WTC11 (cell line): ENCODE data around the gene MYL3. TPM values are rescaled to one million over a fixed set of nuclear protein-coding genes. Genes with fewer than 3 reads are reported as not detected.

Source experiments
- ATAC-seq: fragments of 200-7000 bp; cut with Tn5 transposase; 2 replicates; pipeline ENCODE4 v1.10.0; 2021; ENCODE audit warnings: mild to moderate bottlenecking, moderate library complexity
- CTCF ChIA-PET: fragments of 300-600 bp; sonication (Branson Sonifier 250); formaldehyde crosslinking; loops from one replicate; lab custom pipeline; 2021; ENCODE audit warnings: antibody characterized with exemption; lab: Charles Lee
- POLR2A ChIA-PET: fragments of 350-600 bp; sonication (Branson Sonifier 250); formaldehyde crosslinking; loops from one replicate; lab custom pipeline; 2021; ENCODE audit warnings: antibody characterized with exemption; lab: Charles Lee
- DNase-seq: peaks from one replicate; pipeline ENCODE4 v3.0.0; 2021; ENCODE audit warnings: low spot score
- H3K27ac Mint-ChIP-seq: 2 replicates; pipeline ENCODE4 v1.8.0; 2021; ENCODE audit warnings: mixed read lengths
- H3K27me3 Mint-ChIP-seq: 2 replicates; pipeline ENCODE4 v1.8.0; 2021; ENCODE audit warnings: low read depth, mild to moderate bottlenecking, moderate library complexity, mixed read lengths
- H3K36me3 Mint-ChIP-seq: 2 replicates; pipeline ENCODE4 v1.8.0; 2021; ENCODE audit warnings: mixed read lengths
- H3K4me1 Mint-ChIP-seq: 2 replicates; pipeline ENCODE4 v1.8.0; 2022; ENCODE audit warnings: mixed read lengths
- H3K4me3 Mint-ChIP-seq: 2 replicates; pipeline ENCODE4 v1.8.0; 2021; ENCODE audit warnings: mild to moderate bottlenecking, moderate library complexity, mixed read lengths
- H3K9me3 Mint-ChIP-seq: 2 replicates; pipeline ENCODE4 v1.8.0; 2021; ENCODE audit warnings: mixed read lengths
- ATF6 ChIP-seq: sonication (generic); formaldehyde crosslinking; IDR thresholded peaks from 2 replicates; pipeline ENCODE4 v1.8.1; 2023; ENCODE audit warnings: mild to moderate bottlenecking, missing genetic modification reagents
- CREM ChIP-seq: sonication (generic); formaldehyde crosslinking; IDR thresholded peaks from 2 replicates; pipeline ENCODE4 v1.8.1; 2022; ENCODE audit warnings: mild to moderate bottlenecking, missing genetic modification reagents, moderate library complexity
- CTCF ChIP-seq: fragments of 200-600 bp; IDR thresholded peaks from 2 replicates; pipeline ENCODE4 v1.8.0; 2022; ENCODE audit warnings: antibody characterized with exemption
- E2F5 ChIP-seq: sonication (generic); formaldehyde crosslinking; IDR thresholded peaks from 2 replicates; pipeline ENCODE4 v1.8.1; 2022; ENCODE audit warnings: mild to moderate bottlenecking, moderate library complexity, missing genetic modification reagents
- ELF4 ChIP-seq: sonication (generic); formaldehyde crosslinking; IDR thresholded peaks from 2 replicates; pipeline ENCODE4 v1.8.1; 2022; ENCODE audit warnings: low read depth, mild to moderate bottlenecking, moderate library complexity, missing genetic modification reagents
- FOXJ3 ChIP-seq: sonication (generic); formaldehyde crosslinking; IDR thresholded peaks from 2 replicates; pipeline ENCODE4 v1.9.0; 2021; ENCODE audit warnings: missing genetic modification reagents, mild to moderate bottlenecking, borderline replicate concordance
- FOXP1 ChIP-seq: sonication (generic); formaldehyde crosslinking; IDR thresholded peaks from 2 replicates; pipeline ENCODE4 v1.8.0; 2022; ENCODE audit warnings: missing genetic modification reagents, mild to moderate bottlenecking, moderate library complexity, borderline replicate concordance
- JUN ChIP-seq: sonication (generic); formaldehyde crosslinking; IDR thresholded peaks from 2 replicates; pipeline ENCODE4 v1.8.0; 2023; ENCODE audit warnings: mild to moderate bottlenecking, missing genetic modification reagents
- MLX ChIP-seq: sonication (generic); formaldehyde crosslinking; IDR thresholded peaks from 2 replicates; pipeline ENCODE4 v1.8.1; 2023; ENCODE audit warnings: mild to moderate bottlenecking, missing genetic modification reagents, moderate library complexity
- MXD4 ChIP-seq: fragments of 250-450 bp; sonication (Bioruptor Pico); IDR thresholded peaks from 2 replicates; pipeline ENCODE4 v1.8.0; 2021; ENCODE audit warnings: mild to moderate bottlenecking, moderate library complexity, borderline replicate concordance
- NR3C1 ChIP-seq: sonication (generic); formaldehyde crosslinking; conservative IDR thresholded peaks from 2 replicates; pipeline ENCODE4 v1.8.1; 2023; ENCODE audit warnings: low read depth, mild to moderate bottlenecking, missing genetic modification reagents
- ZBTB21 ChIP-seq: sonication (generic); formaldehyde crosslinking; IDR thresholded peaks from 2 replicates; pipeline ENCODE4 v1.8.1; 2023; ENCODE audit warnings: mild to moderate bottlenecking, missing genetic modification reagents, borderline replicate concordance
- total RNA-seq: library from RNA; stranded (reverse); gene quantifications from 3 replicates; pipeline ENCODE4 v1.2.3, GENCODE V29; 2021
- TF ChIP-seq, protein P1 (sequence below): sonication (generic); formaldehyde crosslinking; IDR thresholded peaks from 2 replicates; pipeline ENCODE4 v1.8.1; 2023; ENCODE audit warnings: mild to moderate bottlenecking, missing genetic modification reagents
- TF ChIP-seq, protein P2 (sequence below): fragments of 250-450 bp; sonication (Bioruptor Pico); IDR thresholded peaks from 2 replicates; pipeline ENCODE4 v1.9.0; 2021; ENCODE audit warnings: mild to moderate bottlenecking
- TF ChIP-seq, protein P3 (sequence below): fragments of 250-450 bp; sonication (Bioruptor Pico); conservative IDR thresholded peaks from 2 replicates; pipeline ENCODE4 v1.9.0; 2021; ENCODE audit warnings: mild to moderate bottlenecking

The MYL3 gene
- total RNA-seq, 1 experiment from 2014 or later = 0.31 TPM

- 0 out of 2 replicates have a peak, but pooled peaks have one; percentile 17 for TF ChIP-seq CTCF
- TF ChIP-seq ATF6 (CRISPR knock-in tag) = no peak
- TF ChIP-seq CREM (CRISPR knock-in tag) = no peak
- CTCF ChIA-PET = interaction anchor here (1.0 to 2.2 kb wide), 6 partner anchors 10 to 396 kb away, joined by 3 to 12 read pairs (median 6); partner anchors contain the start of genes LTF and PRSS50
- no peak overlapping the region for H3K4me3 Mint-ChIP-seq
- H3K9me3 Mint-ChIP-seq = no peaks in the 10 kb centered on the region
- H3K4me1 Mint-ChIP-seq = no peaks in the 10 kb centered on the region
- peaks cover 3% of the 10 kb centered on the region; the same call in 1 of the 2 replicates for H3K27me3 Mint-ChIP-seq
- H3K36me3 Mint-ChIP-seq = no peaks in the 10 kb centered on the region
- POLR2A ChIA-PET = interaction anchor here (0.7 kb wide), 1 partner anchor 147 kb away, joined by 3 read pairs; no protein-coding TSS in a partner anchor
- DNase-seq (peak; percentile 53), ATAC-seq (peak; percentile 33; the same call in 1 of the 2 replicates)
- H3K27ac Mint-ChIP-seq = no peak overlapping the region
These were observed 3.0 kb downstream of the MYL3 start for GRCh38 chr3:46860017-46860809.

GRCh38 chr3:46859001-46859710 lies 4.1 kb downstream of the MYL3 start:
- peaks cover 3% of the 10 kb centered on the region; the same call in 1 of the 2 replicates for H3K27me3 Mint-ChIP-seq

More at GRCh38 chr3:46859001-46859710, 4.1 kb downstream of the MYL3 start:
- no peak for TF ChIP-seq FOXP1
- TF ChIP-seq, protein P1, sequence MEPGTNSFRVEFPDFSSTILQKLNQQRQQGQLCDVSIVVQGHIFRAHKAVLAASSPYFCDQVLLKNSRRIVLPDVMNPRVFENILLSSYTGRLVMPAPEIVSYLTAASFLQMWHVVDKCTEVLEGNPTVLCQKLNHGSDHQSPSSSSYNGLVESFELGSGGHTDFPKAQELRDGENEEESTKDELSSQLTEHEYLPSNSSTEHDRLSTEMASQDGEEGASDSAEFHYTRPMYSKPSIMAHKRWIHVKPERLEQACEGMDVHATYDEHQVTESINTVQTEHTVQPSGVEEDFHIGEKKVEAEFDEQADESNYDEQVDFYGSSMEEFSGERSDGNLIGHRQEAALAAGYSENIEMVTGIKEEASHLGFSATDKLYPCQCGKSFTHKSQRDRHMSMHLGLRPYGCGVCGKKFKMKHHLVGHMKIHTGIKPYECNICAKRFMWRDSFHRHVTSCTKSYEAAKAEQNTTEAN (CRISPR knock-in tag) = no peak
- no peak for TF ChIP-seq MLX (CRISPR knock-in tag)
- no peak for TF ChIP-seq NR3C1 (CRISPR knock-in tag)
- no peak for TF ChIP-seq ELF4 (CRISPR knock-in tag)
- TF ChIP-seq FOXJ3 (CRISPR knock-in tag) = no peak
- no peak for TF ChIP-seq ZBTB21 (CRISPR knock-in tag)
- no peak for TF ChIP-seq CREM (CRISPR knock-in tag)
- TF ChIP-seq E2F5 = no peak
- no peak for TF ChIP-seq MXD4 (CRISPR knock-in tag)
- TF ChIP-seq, protein P2, sequence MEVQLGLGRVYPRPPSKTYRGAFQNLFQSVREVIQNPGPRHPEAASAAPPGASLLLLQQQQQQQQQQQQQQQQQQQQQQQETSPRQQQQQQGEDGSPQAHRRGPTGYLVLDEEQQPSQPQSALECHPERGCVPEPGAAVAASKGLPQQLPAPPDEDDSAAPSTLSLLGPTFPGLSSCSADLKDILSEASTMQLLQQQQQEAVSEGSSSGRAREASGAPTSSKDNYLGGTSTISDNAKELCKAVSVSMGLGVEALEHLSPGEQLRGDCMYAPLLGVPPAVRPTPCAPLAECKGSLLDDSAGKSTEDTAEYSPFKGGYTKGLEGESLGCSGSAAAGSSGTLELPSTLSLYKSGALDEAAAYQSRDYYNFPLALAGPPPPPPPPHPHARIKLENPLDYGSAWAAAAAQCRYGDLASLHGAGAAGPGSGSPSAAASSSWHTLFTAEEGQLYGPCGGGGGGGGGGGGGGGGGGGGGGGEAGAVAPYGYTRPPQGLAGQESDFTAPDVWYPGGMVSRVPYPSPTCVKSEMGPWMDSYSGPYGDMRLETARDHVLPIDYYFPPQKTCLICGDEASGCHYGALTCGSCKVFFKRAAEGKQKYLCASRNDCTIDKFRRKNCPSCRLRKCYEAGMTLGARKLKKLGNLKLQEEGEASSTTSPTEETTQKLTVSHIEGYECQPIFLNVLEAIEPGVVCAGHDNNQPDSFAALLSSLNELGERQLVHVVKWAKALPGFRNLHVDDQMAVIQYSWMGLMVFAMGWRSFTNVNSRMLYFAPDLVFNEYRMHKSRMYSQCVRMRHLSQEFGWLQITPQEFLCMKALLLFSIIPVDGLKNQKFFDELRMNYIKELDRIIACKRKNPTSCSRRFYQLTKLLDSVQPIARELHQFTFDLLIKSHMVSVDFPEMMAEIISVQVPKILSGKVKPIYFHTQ = no peak
- TF ChIP-seq, protein P3, sequence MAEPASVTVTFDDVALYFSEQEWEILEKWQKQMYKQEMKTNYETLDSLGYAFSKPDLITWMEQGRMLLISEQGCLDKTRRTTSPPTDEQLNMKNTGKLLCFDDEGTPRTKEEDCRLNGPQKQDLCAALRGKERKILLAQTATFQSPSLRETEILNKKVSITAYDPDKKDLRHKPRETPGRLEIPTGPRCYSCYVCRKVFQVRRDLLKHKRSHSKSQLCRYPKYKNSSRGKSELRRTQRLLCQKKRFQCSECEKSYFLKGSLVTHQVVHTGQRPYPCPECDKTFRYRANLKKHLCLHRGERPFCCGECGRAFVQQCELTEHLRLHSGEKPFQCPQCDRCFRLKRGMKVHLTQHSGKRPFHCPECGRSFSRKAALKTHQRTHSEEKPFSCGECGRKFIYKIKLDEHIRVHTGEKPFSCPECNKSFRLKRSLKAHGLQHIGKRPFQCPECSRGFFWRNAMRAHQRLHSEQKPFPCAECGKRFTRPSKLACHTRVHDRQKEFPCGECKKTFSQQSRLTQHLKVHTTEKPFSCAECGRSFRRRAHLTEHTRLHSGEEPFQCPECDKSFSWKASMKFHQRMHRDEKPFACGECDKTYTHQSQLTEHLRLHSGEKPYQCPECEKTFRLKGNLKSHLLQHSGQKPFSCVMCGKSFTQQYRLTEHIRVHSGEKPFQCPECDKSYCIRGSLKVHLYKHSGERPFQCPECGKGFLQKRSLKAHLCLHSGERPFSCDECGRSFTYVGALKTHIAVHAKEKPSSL (CRISPR knock-in tag) = no peak
- no peak for TF ChIP-seq JUN
- H3K36me3 Mint-ChIP-seq = no peaks in the 10 kb centered on the region
- no peak overlapping the region for H3K27ac Mint-ChIP-seq
- ChIA-PET CTCF (interaction anchor here (1.0 to 2.2 kb wide), 7 partner anchors 9 to 395 kb away, joined by 3 to 12 read pairs (median 5); partner anchors contain the start of genes LTF and PRSS50), POLR2A (no interaction called here)
- DNase-seq (peak; percentile 8), ATAC-seq (no peak)
- no peak overlapping the region for H3K4me3 Mint-ChIP-seq
- no peaks in the 10 kb centered on the region for H3K9me3 Mint-ChIP-seq
- H3K4me1 Mint-ChIP-seq = no peaks in the 10 kb centered on the region
